K562 (cell line): ENCODE data around the gene DNASE1L3. TPM values are rescaled to one million over a fixed set of nuclear protein-coding genes. Genes with fewer than 3 reads are reported as not detected.

Source experiments
- ATAC-seq: fragments of 200-7000 bp; cut with Tn5 transposase; 3 replicates; pipeline ENCODE4 v1.9.1; 2020; ENCODE audit warnings: moderate library complexity
- BruUV-seq: library from RNA; stranded (reverse); fragments of 400-500 nt; replicated peaks from 2 replicates; lab custom pipeline; 2021; lab: Mats Ljungman, UMichigan
- CTCF ChIA-PET: fragments of 300-600 bp; formaldehyde crosslinking; extraction: SDS; loops from one replicate; lab custom pipeline; 2021; ENCODE audit warnings: low intra/inter-chr PET ratio; lab: Yijun Ruan, JAX
- POLR2A ChIA-PET: fragments of 300-600, 350-650 bp; sonication (Branson Sonifier 250); formaldehyde crosslinking; extraction: SDS; loops from one replicate; lab custom pipeline; 2021; ENCODE audit warnings: antibody characterized with exemption, inconsistent platforms; lab: Yijun Ruan, JAX
- DNase-seq, 4 experiments: peaks; one replicate each; pipeline versions ENCODE4 v3.0.0 to v3.0.0-alpha.2; 2011 to 2018; ENCODE audit warnings: low spot score in 3 of 4, mixed read lengths in 3 of 4; ENCODE audit errors: extremely low read depth in 1 of 4
- FAIRE-seq: peaks from 2 replicates; lab custom pipeline; 2011; peaks lifted over from hg19 to GRCh38; lab: Jason Lieb, UNC
- H2AFZ ChIP-seq: 2 replicates; pipeline ENCODE4 v1.6.0; 2011; ENCODE audit warnings: low read depth, low read length, control low read depth, inconsistent platforms
- H3K27ac ChIP-seq: fragments of 200-600 bp; 3 replicates; pipeline ENCODE4 v1.8.0; 2011; ENCODE audit warnings: low read depth, mild to moderate bottlenecking, control low read depth, inconsistent platforms, low read length, moderate library complexity, mixed read lengths; ENCODE audit errors: extremely low read depth
- H3K27me3 ChIP-seq, 2 experiments: fragments of 300-600 bp in 1 of 2; 2 replicates in 1 of 2; 3 replicates in 1 of 2; pipeline versions ENCODE4 v1.6.0 to v1.8.0; 2011; ENCODE audit warnings: inconsistent platforms in 2 of 2, low read length in 2 of 2, mild to moderate bottlenecking in 1 of 2, mixed read lengths in 1 of 2, moderate library complexity in 1 of 2; ENCODE audit not compliant: control insufficient read depth in 2 of 2, insufficient read depth in 2 of 2
- H3K36me3 ChIP-seq: fragments of 300-600 bp; 3 replicates; pipeline ENCODE4 v1.8.0; 2011; ENCODE audit warnings: mild to moderate bottlenecking, low read length, inconsistent platforms; ENCODE audit not compliant: control insufficient read depth, insufficient read depth
- H3K4me1 ChIP-seq, 2 experiments: fragments of 200-600 bp in 1 of 2; replicated peaks in 1 of 2; 2 replicates in 1 of 2; 3 replicates in 1 of 2; pipeline versions ENCODE4 v1.5.1 to v1.8.0; 2011; ENCODE audit warnings: inconsistent platforms in 2 of 2, low read length in 2 of 2, mild to moderate bottlenecking in 1 of 2, mixed read lengths in 1 of 2, moderate library complexity in 1 of 2; ENCODE audit not compliant: control insufficient read depth in 2 of 2, insufficient read depth in 2 of 2
- H3K4me2 ChIP-seq: 2 replicates; pipeline ENCODE4 v1.6.1; 2011; ENCODE audit warnings: low read length, control low read depth, inconsistent platforms, mixed read lengths; ENCODE audit not compliant: insufficient read depth
- H3K4me3 ChIP-seq: fragments of 200-600 bp; sonication (generic), shearing (Covaris generic); 2 replicates; pipeline ENCODE4 v1.5.1; 2016; ENCODE audit warnings: control low read depth, inconsistent platforms
- H3K79me2 ChIP-seq: fragments of 200-600 bp; 3 replicates; pipeline ENCODE4 v1.8.0; 2011; ENCODE audit warnings: low read length, inconsistent platforms; ENCODE audit not compliant: control insufficient read depth, insufficient read depth
- H3K9ac ChIP-seq, 2 experiments: 2 replicates each; pipeline versions ENCODE4 v1.6.0 to v1.6.1; 2011; ENCODE audit warnings: low read depth in 2 of 2, low read length in 2 of 2, control low read depth in 1 of 2, inconsistent platforms in 1 of 2, mild to moderate bottlenecking in 1 of 2, mixed read lengths in 1 of 2; ENCODE audit not compliant: insufficient read depth in 1 of 2
- H3K9me1 ChIP-seq: one replicate; pipeline ENCODE4 v1.6.0; 2011; ENCODE audit warnings: inconsistent platforms, mild to moderate bottlenecking, low read length, moderate library complexity; ENCODE audit not compliant: control insufficient read depth, insufficient read depth
- H3K9me3 ChIP-seq: replicated peaks from 2 replicates; pipeline ENCODE4 v1.5.1; 2011; ENCODE audit warnings: low read depth, low read length, inconsistent platforms; ENCODE audit not compliant: control insufficient read depth, insufficient read depth
- H4K20me1 ChIP-seq: replicated peaks from 2 replicates; pipeline ENCODE4 v1.6.1; 2011; ENCODE audit warnings: low read length, inconsistent platforms, mixed read lengths; ENCODE audit not compliant: control insufficient read depth, insufficient read depth
- CCNT2 ChIP-seq: IDR thresholded peaks from 2 replicates; pipeline ENCODE4 v1.6.1; 2011; ENCODE audit warnings: borderline replicate concordance, low read depth, mild to moderate bottlenecking, moderate library complexity, mixed read lengths, low read length; ENCODE audit not compliant: insufficient read length; ENCODE audit errors: extremely low read depth
- DACH1 ChIP-seq: fragments of 450-650 bp; IDR thresholded peaks from 2 replicates; pipeline ENCODE4 v1.6.1; 2018; ENCODE audit not compliant: partially characterized antibody
- FOXJ3 ChIP-seq: sonication (generic); formaldehyde crosslinking; IDR thresholded peaks from 2 replicates; pipeline ENCODE4 v1.4.0; 2020; ENCODE audit warnings: mild to moderate bottlenecking, missing genetic modification reagents
- GTF2B ChIP-seq: IDR thresholded peaks from 2 replicates; pipeline ENCODE4 v1.6.1; 2011; ENCODE audit not compliant: insufficient read length; ENCODE audit errors: extremely low read depth
- HBP1 ChIP-seq: fragments of 450-650 bp; formaldehyde crosslinking; IDR thresholded peaks from 2 replicates; pipeline ENCODE4 v1.4.0; 2022; ENCODE audit warnings: missing genetic modification characterization
- YY1 ChIP-seq, 3 experiments: IDR thresholded peaks; 2 replicates each; pipeline ENCODE4 v1.6.1; 2011; ENCODE audit warnings: low read length in 2 of 3, mild to moderate bottlenecking in 2 of 3, moderate library complexity in 2 of 3, borderline replicate concordance in 1 of 3, control low read depth in 1 of 3, low read depth in 1 of 3; ENCODE audit not compliant: insufficient read depth in 3 of 3, insufficient replicate concordance in 2 of 3, control insufficient read depth in 1 of 3, insufficient read length in 1 of 3; ENCODE audit errors: extremely low read depth in 1 of 3
- ZBTB43 ChIP-seq: sonication (generic); formaldehyde crosslinking; IDR thresholded peaks from 2 replicates; pipeline ENCODE4 v1.8.0; 2023; ENCODE audit warnings: mild to moderate bottlenecking, missing genetic modification reagents
- ZNF3 ChIP-seq: fragments of 250-450 bp; sonication (Bioruptor Pico); IDR thresholded peaks from 2 replicates; pipeline ENCODE4 v1.5.0; 2021; ENCODE audit warnings: mild to moderate bottlenecking, moderate library complexity
- ZNF408 ChIP-seq: fragments of 250-450 bp; sonication (Bioruptor Pico); IDR thresholded peaks from 2 replicates; pipeline ENCODE4 v1.4.0; 2020; ENCODE audit warnings: low read depth, mild to moderate bottlenecking, moderate library complexity
- ZNF707 ChIP-seq: fragments of 250-450 bp; sonication (Bioruptor Pico); conservative IDR thresholded peaks from 2 replicates; pipeline ENCODE4 v1.8.0; 2022; ENCODE audit warnings: inconsistent platforms, mild to moderate bottlenecking, moderate library complexity
- ZNF766 ChIP-seq: fragments of 200-800 bp; sonication (Bioruptor generic); conservative IDR thresholded peaks from 2 replicates; pipeline ENCODE4 v1.6.1; 2016; ENCODE audit warnings: missing genetic modification characterization, missing compliant biosample characterization
- WGBS: fragments of 100-300 bp; shearing (Covaris generic); methylation state at CpG from one replicate; pipeline ENCODE4 v1.1.6; 2016; ENCODE audit warnings: low coverage, mixed read lengths; ENCODE audit not compliant: insufficient coverage; ENCODE audit errors: missing lambda C conversion rate; 5-methylcytosine and 5-hydroxymethylcytosine counted together
- in situ Hi-C: fragments of 300-500 bp; cut with MboI; formaldehyde crosslinking; loops from 4 replicates; pipeline ENCODE4 v1.15.0; 2018; ENCODE audit warnings: inconsistent platforms, mixed read lengths
- intact Hi-C: fragments of 100-400 bp; cut with micrococcal nuclease; formaldehyde crosslinking; loops from 2 replicates; pipeline ENCODE4 v1.14.2; 2022
- polyA plus RNA-seq, 8 experiments: library from polyadenylated mRNA; depleted of rRNA in 4 of 8; stranded (reverse) in 5 of 8; unstranded in 3 of 8; fragments of >200 nt; fragmentation: Nextera tagmentation in 2 of 8; fragmentation: Illumina TruSeq in 1 of 8; extraction: Ambion mirVana in 2 of 8; extraction: Trizol in 1 of 8; gene quantifications; 2 replicates each; pipeline versions ENCODE4 v1.2.1 to v1.2.3, GENCODE V29; 2011 to 2014; ENCODE audit warnings: inconsistent platforms in 1 of 8, missing spikeins in 1 of 8
- total RNA-seq, 7 experiments: library from RNA; depleted of rRNA in 6 of 7; stranded (reverse); fragments of >200 nt in 6 of 7; fragmentation: Illumina TruSeq in 2 of 7; extraction: Trizol in 2 of 7; gene quantifications; 2 replicates each; pipeline versions ENCODE4 v1.2.1 to v1.2.3, GENCODE V29; 2011 to 2021; ENCODE audit warnings: low replicate concordance in 1 of 7
- TF ChIP-seq, protein P1 (sequence below): fragments of 250-450 bp; sonication (Bioruptor Pico); IDR thresholded peaks from 2 replicates; pipeline ENCODE4 v1.4.0; 2020; ENCODE audit warnings: mild to moderate bottlenecking
- TF ChIP-seq, protein P2 (sequence below): IDR thresholded peaks from 3 replicates; pipeline ENCODE4 v1.6.1; 2011; ENCODE audit warnings: borderline replicate concordance, mild to moderate bottlenecking; ENCODE audit not compliant: insufficient read length, insufficient read depth

The DNASE1L3 gene
- total and polyA plus RNA-seq, 9 of the 15 experiments (the other 6 are each of a cell fraction or from before 2014, with no cell fraction given) = 0.06 TPM; not detected in 8

DNA sequence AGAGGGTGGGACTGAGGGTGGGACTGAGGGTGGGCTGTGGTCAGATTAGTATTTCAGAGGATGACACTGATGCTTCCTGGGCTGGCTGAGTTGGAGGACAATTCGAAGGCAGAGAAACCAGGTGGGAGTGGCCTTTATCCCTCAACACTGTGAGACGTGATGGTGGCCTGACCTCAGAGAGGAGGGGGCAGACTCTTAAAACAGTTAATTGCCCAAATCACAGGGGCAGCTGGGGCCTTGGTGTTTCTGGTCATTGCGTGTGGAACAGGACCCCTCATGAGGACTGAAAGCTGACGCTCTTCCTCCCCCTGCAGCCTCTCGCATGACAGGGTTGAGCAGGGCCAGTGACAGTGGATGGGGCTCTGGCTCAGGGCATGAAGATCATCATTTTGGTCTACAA, 18.7 kb downstream of the DNASE1L3 start:
- ATAC-seq (no peak), DNase-seq (no peak), FAIRE-seq (no peak)
- ChIA-PET CTCF (no interaction called here), POLR2A (no interaction called here)
- no peak overlapping the region for H2AFZ ChIP-seq
- in situ Hi-C loops (no loop called here), intact Hi-C loops (no loop called here)
- no peak for TF ChIP-seq GTF2B
- TF ChIP-seq ZNF408 = no peak
- no peak for TF ChIP-seq ZNF766
- TF ChIP-seq ZNF707 (CRISPR knock-in tag) = no peak
- no peak for TF ChIP-seq CCNT2
- no peak for TF ChIP-seq HBP1 (CRISPR knock-in tag)
- TF ChIP-seq, protein P1, sequence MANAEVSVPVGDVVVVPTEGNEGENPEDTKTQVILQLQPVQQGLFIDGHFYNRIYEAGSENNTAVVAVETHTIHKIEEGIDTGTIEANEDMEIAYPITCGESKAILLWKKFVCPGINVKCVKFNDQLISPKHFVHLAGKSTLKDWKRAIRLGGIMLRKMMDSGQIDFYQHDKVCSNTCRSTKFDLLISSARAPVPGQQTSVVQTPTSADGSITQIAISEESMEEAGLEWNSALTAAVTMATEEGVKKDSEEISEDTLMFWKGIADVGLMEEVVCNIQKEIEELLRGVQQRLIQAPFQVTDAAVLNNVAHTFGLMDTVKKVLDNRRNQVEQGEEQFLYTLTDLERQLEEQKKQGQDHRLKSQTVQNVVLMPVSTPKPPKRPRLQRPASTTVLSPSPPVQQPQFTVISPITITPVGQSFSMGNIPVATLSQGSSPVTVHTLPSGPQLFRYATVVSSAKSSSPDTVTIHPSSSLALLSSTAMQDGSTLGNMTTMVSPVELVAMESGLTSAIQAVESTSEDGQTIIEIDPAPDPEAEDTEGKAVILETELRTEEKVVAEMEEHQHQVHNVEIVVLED (CRISPR knock-in tag) = no peak
- TF ChIP-seq ZBTB43 (CRISPR knock-in tag) = no peak
- no peak for TF ChIP-seq FOXJ3
- TF ChIP-seq ZNF3 = no peak
- no peak for TF ChIP-seq YY1 (IDR thresholded peaks at IDR 0.05; ENCODE audit: borderline replicate concordance in 1 of 3, control insufficient read depth in 1 of 3, extremely low read depth in 1 of 3, insufficient read depth in 3 of 3, insufficient read length in 1 of 3, insufficient replicate concordance in 2 of 3, low read depth in 1 of 3, low read length in 2 of 3)
- TF ChIP-seq, protein P2, sequence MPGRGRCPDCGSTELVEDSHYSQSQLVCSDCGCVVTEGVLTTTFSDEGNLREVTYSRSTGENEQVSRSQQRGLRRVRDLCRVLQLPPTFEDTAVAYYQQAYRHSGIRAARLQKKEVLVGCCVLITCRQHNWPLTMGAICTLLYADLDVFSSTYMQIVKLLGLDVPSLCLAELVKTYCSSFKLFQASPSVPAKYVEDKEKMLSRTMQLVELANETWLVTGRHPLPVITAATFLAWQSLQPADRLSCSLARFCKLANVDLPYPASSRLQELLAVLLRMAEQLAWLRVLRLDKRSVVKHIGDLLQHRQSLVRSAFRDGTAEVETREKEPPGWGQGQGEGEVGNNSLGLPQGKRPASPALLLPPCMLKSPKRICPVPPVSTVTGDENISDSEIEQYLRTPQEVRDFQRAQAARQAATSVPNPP = no peak
- TF ChIP-seq DACH1 = no peak
- no peak overlapping the region for H3K9ac ChIP-seq
- no peak overlapping the region for H3K27ac ChIP-seq
- no peak overlapping the region for H3K4me2 ChIP-seq
- H3K4me3 ChIP-seq = no peak overlapping the region
- H3K9me3 ChIP-seq = no peaks in the 10 kb centered on the region
- 22% methylated on average over 3 of the region's 5 CpGs for WGBS
- peaks cover 4 to 13% of the 10 kb centered on the region in 2 experiments for H3K4me1 ChIP-seq
- H3K36me3 ChIP-seq = no peaks in the 10 kb centered on the region
- no peaks in the 10 kb centered on the region for H3K79me2 ChIP-seq
- no peaks in the 10 kb centered on the region; a peak in 1 of 5 replicates for H3K27me3 ChIP-seq
- BruUV-seq = no TSS peak
- H4K20me1 ChIP-seq = no peaks in the 10 kb centered on the region
- no peaks in the 10 kb centered on the region for H3K9me1 ChIP-seq
